Kidney capillary endothelial cell (primary cell): ENCODE data around the gene SLC9A9.
"Not testable (repeated sequence)": the region's sequence is repeated elsewhere in the genome, so short reads cannot be mapped to it uniquely, and the experiment has no call there.

Experiments
- DNase-seq: peaks from one replicate; pipeline ENCODE4 v3.0.0-alpha.2; 2018; ENCODE audit warnings: low spot score

The SLC9A9 gene

GRCh38 chr3:143283432-143284128 lies 564.7 kb downstream of the SLC9A9 start:
- no peak for DNase-seq

- no peak for DNase-seq
These were observed 567.3 kb downstream of the SLC9A9 start for GRCh38 chr3:143280984-143281383.

DNA sequence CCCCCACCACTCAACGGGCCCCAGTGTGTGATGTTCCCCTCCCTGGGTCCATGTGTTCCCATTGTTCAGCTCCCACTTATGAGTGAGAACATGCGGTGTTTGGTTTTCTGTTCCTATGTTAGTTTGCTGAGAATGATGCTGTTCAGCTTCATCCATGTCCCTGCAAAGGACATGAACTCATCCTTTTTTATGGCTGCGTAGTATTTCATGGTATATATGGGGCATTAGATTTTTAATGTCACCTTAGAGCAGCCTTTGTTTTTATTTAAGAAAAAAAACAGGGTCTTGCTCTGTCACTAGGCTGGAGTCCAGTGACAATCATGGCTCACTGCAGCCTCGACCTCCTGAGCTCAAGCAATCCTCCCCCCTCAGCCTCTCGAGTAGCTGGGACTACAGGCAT lies 568.7 kb downstream of the SLC9A9 start:
- DNase-seq: not testable (repeated sequence)

DNA sequence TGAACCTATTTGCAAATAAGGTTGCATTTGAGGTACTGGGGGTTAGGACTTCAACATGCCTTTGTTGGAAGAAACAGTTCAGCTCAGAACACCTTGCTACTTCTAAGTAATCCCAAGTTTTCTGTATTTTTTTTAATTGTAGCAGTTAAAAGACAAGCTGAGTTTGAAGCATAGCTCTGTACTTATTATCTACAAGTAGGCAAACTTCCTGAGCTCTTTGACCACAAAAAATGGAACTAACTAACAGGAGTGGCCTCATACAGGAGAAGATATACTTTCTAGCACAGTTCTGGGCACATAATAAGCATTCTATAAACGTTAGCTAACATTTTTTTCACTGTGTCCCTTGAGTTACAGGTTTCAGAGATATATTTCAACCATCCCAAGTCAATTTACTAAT lies 569.5 kb downstream of the SLC9A9 start:
- DNase-seq: no peak

DNA sequence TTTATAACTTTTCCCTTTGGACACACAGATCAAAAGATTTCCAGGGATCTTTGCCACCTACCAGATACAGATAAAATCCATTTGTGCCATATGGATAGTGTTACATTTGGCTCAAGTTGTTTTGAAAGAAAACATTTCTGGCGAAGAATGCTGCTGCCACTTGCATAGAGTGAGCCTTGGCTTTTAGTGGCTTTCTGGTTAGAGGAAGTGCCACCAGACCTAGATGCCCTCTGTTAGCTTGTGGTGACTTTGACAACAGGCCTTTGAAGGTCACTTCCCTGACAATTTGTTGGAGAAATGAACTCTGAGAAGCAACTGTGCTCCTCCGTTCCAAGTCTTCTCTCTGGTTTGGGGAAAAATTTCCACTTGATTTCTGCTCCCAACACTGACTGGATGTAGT lies 570.7 kb downstream of the SLC9A9 start:
- no peak for DNase-seq

- no peak for DNase-seq
These were observed 571.7 kb downstream of the SLC9A9 start for GRCh38 chr3:143276592-143276991.

DNA sequence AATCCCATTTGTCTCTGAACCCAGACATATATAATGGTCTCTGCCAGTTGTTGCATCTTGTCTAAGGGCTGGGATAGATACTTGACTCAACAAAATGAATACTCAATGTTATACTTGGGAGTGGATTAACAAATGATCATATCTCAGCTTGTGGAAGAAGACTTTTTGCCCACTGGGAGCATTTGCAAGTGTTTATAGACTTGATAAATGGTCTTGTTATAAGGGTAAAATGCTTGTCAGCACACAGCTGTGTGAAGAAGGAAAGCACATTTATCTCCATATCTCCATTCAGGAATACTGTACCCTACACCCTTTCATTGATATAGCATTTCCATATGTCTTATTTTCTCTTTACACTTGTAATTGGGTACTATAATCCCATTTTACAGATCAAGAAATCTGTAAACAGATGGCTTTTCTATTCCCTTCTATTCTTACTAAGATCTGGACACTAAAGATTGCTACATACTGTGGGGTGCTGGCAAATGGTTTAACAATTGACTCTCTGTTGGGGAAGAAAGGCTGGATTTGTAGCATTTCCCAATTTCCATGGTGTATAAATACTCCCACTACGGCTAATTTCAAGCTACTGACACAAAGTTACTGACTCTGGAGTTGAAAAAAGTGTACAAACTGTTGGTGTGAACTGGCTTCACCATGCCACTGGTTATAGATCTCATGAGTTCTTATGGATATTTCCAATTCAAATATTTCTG lies 574.1 kb downstream of the SLC9A9 start:
- no peak for DNase-seq

GRCh38 chr3:143271136-143271535 lies 577.1 kb downstream of the SLC9A9 start:
- no peak for DNase-seq

DNA sequence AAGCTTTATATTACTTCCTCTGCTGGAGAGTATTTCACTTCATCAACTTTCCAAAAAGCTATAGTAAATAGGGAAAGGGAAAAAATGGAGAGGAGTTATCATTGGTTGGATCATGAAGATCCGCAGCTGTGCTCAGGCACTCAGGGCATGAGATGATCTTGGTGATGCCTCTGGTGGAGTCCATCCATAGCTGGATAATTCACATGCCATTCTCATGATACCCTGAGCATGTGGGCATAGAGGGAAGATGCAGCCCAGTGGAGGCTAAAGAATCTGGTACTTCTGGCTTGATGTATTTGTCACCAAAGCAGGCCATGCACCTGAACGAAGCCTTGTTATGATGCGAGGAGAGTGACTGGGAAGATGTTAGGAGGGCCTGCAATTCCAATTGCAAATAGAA lies 578.5 kb downstream of the SLC9A9 start:
- DNase-seq: no peak

DNA sequence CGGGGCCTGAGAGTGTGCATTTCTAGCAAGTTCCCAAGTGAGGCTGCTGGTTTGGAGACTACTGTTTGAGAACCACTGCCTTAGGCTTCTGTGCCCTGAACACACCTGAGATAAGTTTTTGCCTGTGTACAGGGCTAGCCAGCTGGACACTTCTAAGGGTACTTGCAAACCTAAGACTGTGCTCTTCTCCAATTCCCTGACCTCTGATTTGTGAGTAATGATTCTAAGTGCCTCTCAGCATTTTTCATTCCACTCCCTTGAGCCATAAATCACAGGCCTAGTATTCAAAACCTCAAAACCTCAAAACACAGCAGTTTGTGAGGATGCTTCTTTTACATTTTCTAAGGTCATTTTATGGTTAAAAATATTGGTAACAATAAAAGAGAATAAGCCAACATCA lies 580.3 kb downstream of the SLC9A9 start:
- no peak for DNase-seq

DNA sequence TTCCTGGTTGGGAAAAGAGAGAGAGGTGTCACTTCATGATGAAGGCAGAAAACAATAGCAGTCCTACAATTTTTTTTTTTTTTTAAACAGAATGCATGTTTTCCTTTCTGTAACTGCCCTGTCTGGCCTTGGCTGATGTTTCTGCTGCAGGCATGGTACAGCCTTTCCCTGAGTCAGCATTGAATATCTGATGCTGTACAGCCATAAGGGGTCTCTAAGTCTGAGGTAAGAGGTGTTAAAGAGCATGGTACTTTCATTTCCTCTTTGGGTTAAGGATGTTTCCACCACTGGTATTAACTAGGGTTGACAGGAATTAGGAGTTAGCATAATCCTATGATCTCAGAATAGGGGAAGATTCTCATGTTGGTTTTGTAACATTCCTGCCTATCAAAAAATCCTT lies 581.3 kb downstream of the SLC9A9 start:
- DNase-seq: no peak

DNA sequence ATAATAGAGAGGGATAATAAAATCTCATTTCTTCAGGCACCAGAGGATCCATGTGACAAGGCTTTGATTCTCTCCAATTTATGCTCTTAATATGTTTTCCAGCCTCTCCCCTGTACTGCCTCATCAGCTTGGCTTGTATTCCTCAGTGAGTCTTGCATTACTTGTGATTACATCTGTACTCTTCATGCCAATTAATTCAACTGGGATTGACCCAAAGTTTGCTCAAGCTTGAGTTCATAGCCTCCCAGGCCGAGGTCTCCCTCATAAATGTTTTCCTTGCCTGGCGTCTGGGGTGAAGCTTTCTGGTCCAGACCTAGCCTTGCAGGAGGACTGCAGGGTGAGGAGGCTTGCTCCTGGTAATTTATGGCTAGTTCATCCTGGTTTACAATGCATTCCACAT lies 581.8 kb downstream of the SLC9A9 start:
- DNase-seq: no peak

GRCh38 chr3:143265501-143266070 lies 582.7 kb downstream of the SLC9A9 start:
- DNase-seq: no peak

GRCh38 chr3:143263852-143264513 lies 584.3 kb downstream of the SLC9A9 start:
- peak; percentile 30 for DNase-seq

GRCh38 chr3:143261848-143262247 lies 586.4 kb downstream of the SLC9A9 start:
- DNase-seq: no peak

GRCh38 chr3:143258692-143259091 lies 589.6 kb downstream of the SLC9A9 start:
- no peak for DNase-seq

- DNase-seq: no peak
These were observed 591.9 kb downstream of the SLC9A9 start for GRCh38 chr3:143256416-143256815.

DNA sequence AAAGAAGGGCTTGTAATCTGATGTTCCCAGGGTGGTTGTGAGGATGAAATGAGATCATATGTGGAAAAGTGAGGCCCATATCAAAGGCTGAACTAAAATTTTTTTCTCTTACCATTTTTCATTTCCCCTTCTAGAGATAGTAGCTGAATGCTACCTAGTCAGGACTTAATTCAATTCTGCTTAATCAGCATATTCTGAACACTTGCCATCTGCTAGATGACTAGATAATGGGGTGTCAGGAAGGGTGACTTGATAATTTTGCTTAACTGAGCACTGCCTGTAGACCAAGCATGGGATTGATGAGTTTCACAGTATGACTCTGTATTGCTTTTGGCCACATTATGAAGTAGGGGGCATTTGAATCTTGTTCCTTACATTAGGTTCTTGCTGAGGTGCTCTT lies 592.5 kb downstream of the SLC9A9 start:
- no peak for DNase-seq

- DNase-seq: no peak
These were observed 595.3 kb downstream of the SLC9A9 start for GRCh38 chr3:143252931-143253330.

DNA sequence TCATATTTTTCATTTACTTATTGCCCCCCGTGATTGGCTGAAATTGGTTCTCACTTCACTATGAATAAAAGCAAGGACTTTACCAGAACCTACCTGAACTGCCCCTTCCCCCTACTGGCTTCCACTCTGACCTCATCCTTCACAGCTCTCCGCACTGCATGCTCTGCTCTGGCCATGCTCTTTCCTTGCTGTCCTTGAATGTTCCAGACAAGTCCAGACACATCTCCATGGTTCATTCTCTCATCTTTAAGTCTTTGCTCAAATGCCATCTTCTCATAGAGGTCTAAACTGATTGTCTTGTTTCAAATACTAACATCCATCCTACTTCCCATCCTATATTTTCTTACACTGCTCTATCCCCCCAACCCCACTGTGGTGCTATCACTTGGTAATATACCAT lies 599.3 kb downstream of the SLC9A9 start:
- DNase-seq: no peak

DNA sequence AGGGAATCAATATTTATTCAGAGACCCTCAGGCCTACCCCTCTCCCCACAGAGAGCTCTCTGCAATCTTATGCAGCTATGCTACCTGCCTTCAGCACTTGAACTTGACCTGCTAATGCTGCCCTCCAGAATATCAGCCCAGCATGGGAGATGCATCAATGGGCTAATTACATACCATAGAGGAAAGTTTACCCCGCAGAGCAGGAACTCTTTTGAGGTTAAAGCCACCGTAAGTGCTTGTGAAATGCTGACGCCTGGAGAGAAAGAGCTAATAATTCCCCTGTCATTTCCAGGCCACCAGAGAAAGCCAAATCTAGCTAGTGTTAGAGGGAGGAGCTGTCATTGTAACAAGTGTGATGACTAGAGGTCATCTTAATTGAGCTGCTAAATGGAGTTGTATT lies 601.2 kb downstream of the SLC9A9 start:
- DNase-seq: no peak

DNA sequence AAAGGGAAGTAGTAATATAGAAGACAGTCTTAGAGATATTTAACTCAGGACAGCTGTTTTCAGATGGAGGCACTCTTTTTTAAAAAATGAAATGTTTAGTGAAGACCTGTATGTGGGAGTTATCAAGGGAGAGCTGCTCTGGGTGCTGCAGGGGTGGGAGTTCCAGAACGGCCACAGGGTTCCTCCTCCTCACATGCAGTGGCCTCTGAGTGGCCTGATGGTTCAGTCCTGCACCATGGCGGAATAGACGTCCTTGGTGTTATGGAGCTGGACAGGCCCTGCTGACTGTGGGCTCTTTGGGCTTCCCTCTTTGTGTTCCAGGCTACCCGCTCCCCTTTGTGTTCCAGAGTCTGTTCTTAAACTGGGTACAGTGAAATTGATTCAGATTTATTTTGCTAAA lies 602.6 kb downstream of the SLC9A9 start:
- DNase-seq: no peak

DNA sequence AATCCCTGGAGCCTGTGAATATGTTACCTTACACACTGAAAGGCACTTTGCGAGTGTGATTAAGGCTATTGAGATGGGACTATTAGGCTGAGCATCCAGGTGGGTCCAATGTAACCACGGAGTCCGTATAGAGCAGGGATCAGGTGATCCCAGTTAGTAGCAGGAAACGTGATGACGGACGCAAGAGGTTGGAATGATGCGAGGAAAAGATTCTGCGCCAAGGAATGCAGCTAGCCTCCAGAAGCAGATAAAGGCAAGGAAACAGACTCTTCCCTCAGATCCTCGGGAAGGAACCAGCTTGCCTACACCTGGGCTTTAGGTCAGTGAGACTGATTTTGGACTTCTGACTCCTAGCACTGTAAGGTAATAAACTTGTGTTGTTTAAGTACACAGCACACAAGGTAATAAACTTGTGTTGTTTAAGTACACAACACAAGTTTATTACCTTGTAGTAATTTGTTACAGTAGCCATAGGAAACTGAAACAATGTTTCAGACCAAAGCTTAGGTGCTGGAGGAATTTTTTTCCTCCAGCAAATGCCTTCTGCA lies 603.7 kb downstream of the SLC9A9 start:
- DNase-seq: no peak
